ENCODE results near the gene COX6A2. TPM values are rescaled to one million over a fixed set of nuclear protein-coding genes. Genes with fewer than 3 reads are reported as not detected.

COX6A2 gene
- under 1 TPM in 1 of 3 donors, not detected in 2; 0.80 TPM for total RNA-seq
- long read RNA-seq, donor 1 = 0 reads
- long read RNA-seq, donor 2 = 0 reads

GRCh38 chr16:31428279-31428597, at the start of gene COX6A2:
COX6A2 (minus strand) TSS chr16:31428360; CDS start chr16:31428325, 35 bp downstream.
- Histone ChIP-seq H3K4me3 (no peak within 1 kb of the TSS), H3K9me3 (no peaks in the 10 kb centered on the region), H3K4me1 (ENCODE audit: low read depth) (peaks cover 4% of the 10 kb centered on the region), H3K36me3 (ENCODE audit: low read depth) (no peaks in the 10 kb centered on the region)
- DNase-seq (no peak), ATAC-seq (no peak)
- intact Hi-C loops (cut with DNase I, micrococcal nuclease) = no loop called here
- TF ChIP-seq CTCF (IDR thresholded peaks at IDR 0.05) = no peak

- peak; percentile 77 for ATAC-seq
These were observed 49.4 kb upstream of the COX6A2 start for GRCh38 chr16:31477220-31478216.

GRCh38 chr16:31476303-31477219, 48.4 kb upstream of the COX6A2 start:
- intact Hi-C loops (cut with DNase I, micrococcal nuclease) = no loop called here
- Histone ChIP-seq H3K4me1 (ENCODE audit: low read depth) (peaks cover 21% of the 10 kb centered on the region), H3K9me3 (no peaks in the 10 kb centered on the region), H3K36me3 (ENCODE audit: low read depth) (no peaks in the 10 kb centered on the region), H3K4me3 (peak overlapping the region; percentile 11)
- TF ChIP-seq CTCF (IDR thresholded peaks at IDR 0.05) = no peak
- DNase-seq = peak; percentile 96 to 98 (median 97)
- ATAC-seq = peak; percentile 84

More at GRCh38 chr16:31477220-31478216, 49.4 kb upstream of the COX6A2 start:
- peak; percentile 92 to 93 (median 93) for DNase-seq
- no peaks in the 10 kb centered on the region for H3K36me3 ChIP-seq (ENCODE audit: low read depth)
- H3K9me3 ChIP-seq = no peaks in the 10 kb centered on the region
- peaks cover 19% of the 10 kb centered on the region for H3K4me1 ChIP-seq (ENCODE audit: low read depth)
- TF ChIP-seq CTCF (IDR thresholded peaks at IDR 0.05) = no peak
- peak overlapping the region; percentile 16 for H3K4me3 ChIP-seq
- intact Hi-C loops (cut with DNase I, micrococcal nuclease) = no loop called here

GRCh38 chr16:31475946-31476302, 47.8 kb upstream of the COX6A2 start:
- no peak for ATAC-seq
- Histone ChIP-seq H3K36me3 (ENCODE audit: low read depth) (no peaks in the 10 kb centered on the region), H3K9me3 (no peaks in the 10 kb centered on the region), H3K4me1 (ENCODE audit: low read depth) (peaks cover 25% of the 10 kb centered on the region), H3K4me3 (no peak overlapping the region)
- no peak for TF ChIP-seq CTCF (IDR thresholded peaks at IDR 0.05)
- intact Hi-C loops (cut with DNase I, micrococcal nuclease) = no loop called here
- peak; percentile 70 to 80 (median 70) for DNase-seq

Measured in mucosa of descending colon (tissue), 3 donors.